Endodermal cell (in vitro differentiated cells): ENCODE data around the gene LRRC7. TPM values are rescaled to one million over a fixed set of nuclear protein-coding genes. Genes with fewer than 3 reads are reported as not detected.

Source experiments
- DNase-seq: peaks from one replicate; pipeline ENCODE4 v3.0.0-alpha.2; 2017
- H3K27ac ChIP-seq: 2 replicates; pipeline ENCODE4 v1.5.1; 2013; ENCODE audit warnings: mild to moderate bottlenecking, low read depth, low read length, moderate library complexity
- H3K27me3 ChIP-seq: 2 replicates; pipeline ENCODE4 v1.6.1; 2013; ENCODE audit warnings: mild to moderate bottlenecking, low read length, moderate library complexity; ENCODE audit not compliant: insufficient read depth, control insufficient read depth, poor library complexity, severe bottlenecking
- H3K36me3 ChIP-seq: 2 replicates; pipeline ENCODE4 v1.7.0; 2013; ENCODE audit warnings: mild to moderate bottlenecking, low read length, moderate library complexity; ENCODE audit not compliant: control insufficient read depth, insufficient read depth
- H3K4me1 ChIP-seq: one replicate; pipeline ENCODE4 v1.7.0; 2013; ENCODE audit warnings: low read length; ENCODE audit not compliant: control insufficient read depth, insufficient read depth
- H3K4me3 ChIP-seq: 2 replicates; pipeline ENCODE4 v1.5.1; 2013; ENCODE audit warnings: mild to moderate bottlenecking, low read length, moderate library complexity
- H3K9ac ChIP-seq: 2 replicates; pipeline ENCODE4 v1.6.1; 2013; ENCODE audit warnings: mild to moderate bottlenecking, low read length, moderate library complexity; ENCODE audit not compliant: poor library complexity, severe bottlenecking; ENCODE audit errors: extremely low read depth
- H3K9me3 ChIP-seq: 2 replicates; pipeline ENCODE4 v1.6.1; 2013; ENCODE audit warnings: mild to moderate bottlenecking, low read length, moderate library complexity; ENCODE audit not compliant: control insufficient read depth
- H3K27ac Mint-ChIP-seq: 2 replicates; pipeline ENCODE4 v1.8.0; 2020; ENCODE audit warnings: mixed read lengths
- H3K27me3 Mint-ChIP-seq: 2 replicates; pipeline ENCODE4 v1.8.0; 2021; ENCODE audit warnings: mild to moderate bottlenecking, mixed read lengths; ENCODE audit not compliant: insufficient read depth
- H3K36me3 Mint-ChIP-seq: 2 replicates; pipeline ENCODE4 v1.8.0; 2020; ENCODE audit warnings: low read depth, mixed read lengths
- H3K4me1 Mint-ChIP-seq: 2 replicates; pipeline ENCODE4 v1.8.0; 2020; ENCODE audit warnings: mixed read lengths
- H3K4me3 Mint-ChIP-seq: 2 replicates; pipeline ENCODE4 v1.8.0; 2020; ENCODE audit warnings: mild to moderate bottlenecking, moderate library complexity, mixed read lengths
- H3K9me3 Mint-ChIP-seq: 2 replicates; pipeline ENCODE4 v1.8.0; 2020; ENCODE audit warnings: mild to moderate bottlenecking, mixed read lengths
- WGBS, 2 experiments: methylation state at CpG; one replicate each; pipeline versions ENCODE4 v1.1.5 to v1.1.7; 2013; ENCODE audit warnings: missing lambda C conversion rate in 2 of 2, mixed read lengths in 1 of 2; ENCODE audit not compliant: insufficient coverage in 1 of 2, insufficient read length in 1 of 2; 5-methylcytosine and 5-hydroxymethylcytosine counted together
- total RNA-seq, 2 donors: library from RNA; stranded (reverse); fragmentation: NEBNext Ultra II Directional in 1 of 2; extraction: Animal tissue kit (Norgen Biotek cat#: 25700) in 1 of 2; gene quantifications; 2 replicates in 1 of 2; 3 replicates in 1 of 2; pipeline ENCODE4 v1.2.1, GENCODE V29; 2021
- TF ChIP-seq, protein P1 (sequence below): fragments of 200-600 bp; sonication (generic); conservative IDR thresholded peaks from 2 replicates; pipeline ENCODE4 v1.5.0; 2021; ENCODE audit warnings: antibody characterized with exemption, mild to moderate bottlenecking

LRRC7 gene
- total RNA-seq, 2 donors from 2014 or later, result 1.4 to 2.2 TPM

DNA sequence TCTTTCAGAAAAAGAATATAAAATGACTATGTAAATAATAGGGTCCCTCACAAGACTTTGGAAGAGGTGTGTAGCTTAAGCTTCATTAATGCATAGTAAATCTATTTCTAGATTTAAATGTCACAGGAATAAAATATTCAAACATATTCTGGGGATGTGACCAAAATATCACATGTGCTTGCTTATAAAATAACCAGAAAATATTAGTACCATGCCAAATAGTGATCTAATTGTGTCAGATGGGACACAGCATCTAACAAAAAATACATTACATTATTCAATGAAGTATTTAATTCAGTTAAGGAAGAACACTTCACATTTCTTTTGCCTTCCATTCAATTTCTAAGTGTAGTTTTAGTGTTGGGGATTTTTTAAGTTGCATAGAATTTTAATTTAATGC lies 458.1 kb downstream of the LRRC7 start:
- no peaks in the 10 kb centered on the region for H3K27me3 ChIP-seq
- TF ChIP-seq, protein P1, sequence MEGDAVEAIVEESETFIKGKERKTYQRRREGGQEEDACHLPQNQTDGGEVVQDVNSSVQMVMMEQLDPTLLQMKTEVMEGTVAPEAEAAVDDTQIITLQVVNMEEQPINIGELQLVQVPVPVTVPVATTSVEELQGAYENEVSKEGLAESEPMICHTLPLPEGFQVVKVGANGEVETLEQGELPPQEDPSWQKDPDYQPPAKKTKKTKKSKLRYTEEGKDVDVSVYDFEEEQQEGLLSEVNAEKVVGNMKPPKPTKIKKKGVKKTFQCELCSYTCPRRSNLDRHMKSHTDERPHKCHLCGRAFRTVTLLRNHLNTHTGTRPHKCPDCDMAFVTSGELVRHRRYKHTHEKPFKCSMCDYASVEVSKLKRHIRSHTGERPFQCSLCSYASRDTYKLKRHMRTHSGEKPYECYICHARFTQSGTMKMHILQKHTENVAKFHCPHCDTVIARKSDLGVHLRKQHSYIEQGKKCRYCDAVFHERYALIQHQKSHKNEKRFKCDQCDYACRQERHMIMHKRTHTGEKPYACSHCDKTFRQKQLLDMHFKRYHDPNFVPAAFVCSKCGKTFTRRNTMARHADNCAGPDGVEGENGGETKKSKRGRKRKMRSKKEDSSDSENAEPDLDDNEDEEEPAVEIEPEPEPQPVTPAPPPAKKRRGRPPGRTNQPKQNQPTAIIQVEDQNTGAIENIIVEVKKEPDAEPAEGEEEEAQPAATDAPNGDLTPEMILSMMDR, result no peak
- H3K4me3 ChIP-seq, result no peak overlapping the region
- no peak overlapping the region for H3K9ac ChIP-seq
- Mint-ChIP-seq H3K27ac (no peak overlapping the region), H3K4me3 (no peak overlapping the region), H3K36me3 (no peaks in the 10 kb centered on the region), H3K4me1 (peaks cover 2% of the 10 kb centered on the region), H3K9me3 (no peaks in the 10 kb centered on the region), H3K27me3 (no peaks in the 10 kb centered on the region)
- no peaks in the 10 kb centered on the region for H3K4me1 ChIP-seq
- H3K27ac ChIP-seq, result no peak overlapping the region
- H3K9me3 ChIP-seq, result no peaks in the 10 kb centered on the region
- no peaks in the 10 kb centered on the region for H3K36me3 ChIP-seq
- no peak for DNase-seq

GRCh38 chr1:70033266-70033873 lies 465.6 kb downstream of the LRRC7 start:
- Mint-ChIP-seq H3K27ac (no peak overlapping the region), H3K27me3 (no peaks in the 10 kb centered on the region), H3K4me3 (no peak overlapping the region), H3K4me1 (peaks cover 2% of the 10 kb centered on the region), H3K36me3 (no peaks in the 10 kb centered on the region), H3K9me3 (no peaks in the 10 kb centered on the region)
- Histone ChIP-seq H3K9me3 (no peaks in the 10 kb centered on the region), H3K4me3 (no peak overlapping the region), H3K4me1 (no peaks in the 10 kb centered on the region), H3K36me3 (no peaks in the 10 kb centered on the region), H3K9ac (no peak overlapping the region), H3K27me3 (no peaks in the 10 kb centered on the region), H3K27ac (no peak overlapping the region)
- no peak for DNase-seq
- TF ChIP-seq, protein P1, result no peak
- WGBS, 2 experiments, result 81 to 89% methylated on average over 2 to 5 of the region's 5 CpGs

GRCh38 chr1:70033936-70034335 lies 466.2 kb downstream of the LRRC7 start:
- Mint-ChIP-seq H3K4me3 (no peak overlapping the region), H3K9me3 (no peaks in the 10 kb centered on the region), H3K27me3 (no peaks in the 10 kb centered on the region), H3K4me1 (peaks cover 2% of the 10 kb centered on the region), H3K36me3 (no peaks in the 10 kb centered on the region), H3K27ac (no peak overlapping the region)
- TF ChIP-seq, protein P1, result no peak
- H3K4me3 ChIP-seq, result no peak overlapping the region
- H3K27me3 ChIP-seq, result no peaks in the 10 kb centered on the region
- H3K4me1 ChIP-seq, result no peaks in the 10 kb centered on the region
- DNase-seq, result no peak
- H3K36me3 ChIP-seq, result no peaks in the 10 kb centered on the region
- H3K27ac ChIP-seq, result no peak overlapping the region
- no peaks in the 10 kb centered on the region for H3K9me3 ChIP-seq
- no peak overlapping the region for H3K9ac ChIP-seq
